HUES48 (cell line): ENCODE data around the gene TRIO.

ENCODE experiments used
- H3K27ac ChIP-seq: one replicate; pipeline ENCODE4 v1.7.0; 2013; ENCODE audit warnings: low read depth, low read length, inconsistent platforms
- H3K27me3 ChIP-seq: 2 replicates; pipeline ENCODE4 v1.6.1; 2013; ENCODE audit warnings: mild to moderate bottlenecking, low read length; ENCODE audit not compliant: control insufficient read depth, insufficient read depth
- H3K36me3 ChIP-seq: 2 replicates; pipeline ENCODE4 v1.6.1; 2013; ENCODE audit warnings: low read length; ENCODE audit not compliant: control insufficient read depth, insufficient read depth
- H3K4me1 ChIP-seq: 2 replicates; pipeline ENCODE4 v1.6.1; 2013; ENCODE audit warnings: mild to moderate bottlenecking, low read length; ENCODE audit not compliant: control insufficient read depth, insufficient read depth
- H3K4me3 ChIP-seq: 2 replicates; pipeline ENCODE4 v1.5.1; 2013; ENCODE audit warnings: mild to moderate bottlenecking, low read depth, low read length
- H3K9ac ChIP-seq: 2 replicates; pipeline ENCODE4 v1.6.1; 2013; ENCODE audit warnings: mild to moderate bottlenecking, low read depth, low read length, moderate library complexity
- H3K9me3 ChIP-seq: 2 replicates; pipeline ENCODE4 v1.6.1; 2013; ENCODE audit warnings: low read length; ENCODE audit not compliant: control insufficient read depth, insufficient read depth

The TRIO gene

DNA sequence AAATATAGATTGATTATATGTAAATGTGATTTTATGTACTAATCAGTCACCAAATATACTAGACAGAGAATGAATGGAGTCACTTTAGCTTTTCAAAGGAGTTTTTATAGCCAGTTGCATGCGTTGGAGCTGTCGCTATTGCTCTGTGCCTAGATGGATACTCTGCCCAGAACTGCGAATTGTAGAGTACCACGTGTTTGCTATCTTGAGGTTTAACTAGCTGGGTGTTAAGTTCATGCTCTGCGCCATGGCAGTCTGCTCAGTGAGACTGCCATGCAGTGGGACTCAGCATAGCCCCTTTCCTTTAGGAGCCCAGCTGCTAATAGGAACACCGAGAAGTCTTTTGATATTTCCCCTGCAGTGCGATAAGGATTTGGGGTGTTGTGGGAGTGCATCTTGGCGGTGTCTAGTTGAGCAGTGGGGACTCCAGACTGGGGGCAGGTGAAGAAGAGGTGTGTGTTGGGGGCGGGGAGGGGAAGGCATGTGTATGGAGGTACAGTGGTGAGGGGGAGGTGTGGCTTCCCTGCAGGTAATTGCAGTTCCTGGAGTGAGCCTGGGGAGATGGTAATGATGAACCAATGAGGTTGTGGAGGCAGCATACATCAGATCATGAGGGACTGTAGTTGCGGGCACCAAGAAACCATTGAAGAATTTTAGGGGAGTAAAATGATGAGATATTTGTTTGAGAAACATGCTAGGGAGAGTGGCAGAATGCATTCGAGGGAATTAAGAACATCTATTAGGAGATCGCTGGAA lies 118.9 kb downstream of the TRIO start:
- H3K9ac ChIP-seq = no peak overlapping the region

DNA sequence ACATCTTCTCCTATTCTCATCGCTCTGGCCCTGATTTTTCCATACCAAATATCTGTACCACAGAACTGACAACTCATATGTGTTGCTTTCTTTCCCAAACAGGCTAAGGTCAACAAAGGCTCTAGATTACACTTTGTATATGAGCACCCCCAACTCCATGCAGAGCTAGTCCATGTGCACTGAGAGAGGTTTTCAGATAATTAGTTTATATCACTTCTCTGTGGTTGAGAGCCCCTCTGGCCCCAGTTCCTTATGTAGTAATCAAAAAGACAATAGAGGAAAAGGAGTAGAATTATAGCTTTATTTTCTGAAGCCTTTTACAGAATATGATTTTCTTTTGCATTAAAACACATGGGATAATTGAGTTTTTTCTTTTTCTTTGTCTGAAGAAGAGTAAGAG lies 120.0 kb downstream of the TRIO start:
- Histone ChIP-seq H3K27ac (no peak overlapping the region), H3K4me3 (no peak overlapping the region), H3K9me3 (no peaks in the 10 kb centered on the region), H3K9ac (no peak overlapping the region), H3K4me1 (peaks cover 98% of the 10 kb centered on the region), H3K27me3 (no peaks in the 10 kb centered on the region), H3K36me3 (no peaks in the 10 kb centered on the region)

More for the DNA sequence above, 118.9 kb downstream of the TRIO start:
- no peaks in the 10 kb centered on the region for H3K9me3 ChIP-seq
- peak overlapping the region; percentile 22 for H3K27ac ChIP-seq
- peaks cover 98% of the 10 kb centered on the region for H3K4me1 ChIP-seq
- H3K27me3 ChIP-seq = no peaks in the 10 kb centered on the region
- 0 out of 2 replicates have a peak overlapping the region, but pooled peaks have one; percentile 6 for H3K4me3 ChIP-seq
- H3K36me3 ChIP-seq = no peaks in the 10 kb centered on the region

DNA sequence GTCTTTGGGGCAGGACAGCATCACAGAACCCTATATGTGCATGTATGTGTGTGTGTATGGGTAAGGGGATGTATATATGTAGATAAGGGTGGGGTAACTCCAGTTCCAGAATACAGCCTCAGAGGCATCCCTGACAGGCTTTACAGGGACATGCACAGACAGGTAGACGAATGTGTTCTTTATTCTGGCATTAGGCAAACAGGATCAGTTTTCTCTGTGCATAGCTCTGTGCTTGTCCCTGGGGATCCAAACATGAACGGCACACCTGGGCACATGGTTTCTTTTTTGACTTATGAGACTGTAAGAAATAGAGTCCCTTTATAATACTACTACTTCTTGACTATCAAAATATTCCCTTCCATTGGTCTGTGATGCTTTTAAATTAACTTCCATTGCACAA lies 120.6 kb downstream of the TRIO start:
- no peak overlapping the region for H3K27ac ChIP-seq
- H3K9ac ChIP-seq = no peak overlapping the region
- no peaks in the 10 kb centered on the region for H3K36me3 ChIP-seq
- no peak overlapping the region for H3K4me3 ChIP-seq
- no peaks in the 10 kb centered on the region for H3K9me3 ChIP-seq
- no peaks in the 10 kb centered on the region for H3K27me3 ChIP-seq
- H3K4me1 ChIP-seq = peaks cover 98% of the 10 kb centered on the region

DNA sequence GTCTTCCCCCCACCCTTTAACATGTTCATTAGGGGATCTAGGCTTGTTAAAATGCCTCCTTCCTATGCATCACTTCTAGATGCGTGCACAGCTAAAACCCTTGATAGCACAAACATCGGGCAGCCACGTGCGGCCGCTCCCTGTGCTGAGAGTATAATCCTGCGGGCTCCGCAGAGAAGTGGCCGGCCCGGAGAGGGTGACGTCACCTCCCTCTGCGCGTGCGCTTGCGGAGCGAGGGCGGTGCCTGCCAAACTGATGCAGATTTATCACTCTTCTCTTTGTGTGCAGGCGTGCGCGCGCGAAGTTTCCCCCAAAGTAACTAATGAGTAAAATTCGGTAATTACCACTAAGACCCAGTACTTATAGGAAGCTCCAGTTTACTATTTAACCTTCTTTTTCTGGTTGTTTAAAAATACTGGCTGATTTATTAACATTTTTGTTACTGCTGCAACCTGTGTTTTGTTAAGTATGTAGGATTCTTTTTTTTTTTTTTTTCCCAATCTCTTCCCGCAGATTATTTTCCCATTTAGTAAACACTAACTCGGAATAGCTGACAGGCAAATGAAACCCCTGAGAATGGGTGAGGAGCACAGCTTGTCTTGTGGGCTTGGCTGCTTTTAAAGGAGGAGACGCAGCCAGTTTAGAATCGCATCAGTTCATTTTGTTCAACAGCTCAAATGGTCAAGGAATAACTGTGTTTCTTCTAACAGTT lies 121.6 kb downstream of the TRIO start:
- H3K27ac ChIP-seq = peak overlapping the region; percentile 84
- H3K9ac ChIP-seq = peak overlapping the region; percentile 83
- no peaks in the 10 kb centered on the region for H3K36me3 ChIP-seq
- peak overlapping the region; percentile 52 for H3K4me3 ChIP-seq
- no peaks in the 10 kb centered on the region for H3K9me3 ChIP-seq
- peaks cover 98% of the 10 kb centered on the region for H3K4me1 ChIP-seq
- H3K27me3 ChIP-seq = no peaks in the 10 kb centered on the region

DNA sequence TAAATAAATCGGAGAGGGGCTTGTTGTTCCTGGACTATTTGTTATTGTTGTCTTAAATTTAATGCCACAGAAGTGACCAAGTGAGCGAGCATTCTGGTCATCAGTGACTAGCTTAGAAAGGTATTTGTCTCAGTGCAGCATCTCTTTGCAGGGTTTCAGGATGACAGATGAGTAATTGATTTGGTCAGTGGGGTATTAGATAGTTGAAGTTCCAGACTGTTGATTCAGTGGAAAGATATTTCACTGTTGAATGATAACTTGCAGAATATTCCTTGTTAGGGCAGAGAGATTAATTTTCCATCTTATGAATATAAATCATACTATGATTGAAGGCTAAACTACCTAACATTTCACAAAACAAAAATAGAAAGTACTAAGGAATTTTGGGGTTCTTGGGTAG lies 122.4 kb downstream of the TRIO start:
- Histone ChIP-seq H3K9me3 (no peaks in the 10 kb centered on the region), H3K36me3 (no peaks in the 10 kb centered on the region), H3K4me1 (peaks cover 98% of the 10 kb centered on the region), H3K4me3 (no peak overlapping the region), H3K27me3 (no peaks in the 10 kb centered on the region), H3K27ac (peak overlapping the region; percentile 84), H3K9ac (no peak overlapping the region; the same call in 1 of the 2 replicates)

DNA sequence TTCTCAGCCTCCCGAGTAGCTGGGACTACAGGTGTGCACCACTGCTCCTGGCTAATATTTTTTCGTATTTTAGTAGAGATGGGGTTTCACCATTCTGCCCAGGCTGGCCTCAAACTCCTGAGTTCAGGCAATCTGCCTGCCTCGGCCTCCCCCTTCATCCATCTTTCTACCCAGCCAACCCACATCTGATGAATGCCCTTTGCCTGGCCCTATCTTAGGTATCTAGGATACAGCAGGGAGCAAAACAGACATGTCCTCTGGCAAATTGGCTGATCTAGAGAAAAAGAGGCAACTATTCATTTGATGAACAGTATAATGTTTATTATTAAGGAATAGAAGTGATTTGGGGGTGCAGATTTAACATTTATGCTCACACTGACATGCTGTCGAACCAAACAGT lies 123.0 kb downstream of the TRIO start:
- Histone ChIP-seq H3K9me3 (no peaks in the 10 kb centered on the region), H3K36me3 (peaks cover 4% of the 10 kb centered on the region; the same call in 1 of the 2 replicates), H3K4me3 (no peak overlapping the region), H3K27me3 (no peaks in the 10 kb centered on the region), H3K4me1 (peaks cover 92% of the 10 kb centered on the region), H3K27ac (peak overlapping the region; percentile 11), H3K9ac (no peak overlapping the region; the same call in 1 of the 2 replicates)

DNA sequence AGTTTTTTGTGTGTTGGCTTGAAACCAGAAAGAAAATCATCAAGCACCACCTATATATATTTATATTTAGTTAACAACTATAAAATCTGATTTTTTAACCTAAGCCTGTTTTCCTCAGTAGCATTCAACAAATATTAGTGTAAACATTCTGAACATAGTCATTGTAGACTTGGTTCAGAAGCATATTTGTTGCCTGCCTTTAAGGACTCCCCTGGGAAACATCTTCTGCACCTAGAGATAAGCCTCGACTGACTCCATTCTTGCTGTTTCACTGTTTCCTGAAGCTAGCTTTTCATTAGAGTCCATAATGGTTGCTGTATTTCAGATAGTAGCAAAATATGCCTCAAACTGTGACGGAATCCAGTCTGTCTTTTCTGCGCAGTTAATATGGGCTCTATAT lies 123.5 kb downstream of the TRIO start:
- no peaks in the 10 kb centered on the region for H3K27me3 ChIP-seq
- H3K27ac ChIP-seq = peak overlapping the region; percentile 11
- H3K9me3 ChIP-seq = no peaks in the 10 kb centered on the region
- H3K36me3 ChIP-seq = peaks cover 9% of the 10 kb centered on the region
- peaks cover 87% of the 10 kb centered on the region for H3K4me1 ChIP-seq
- no peak overlapping the region for H3K9ac ChIP-seq
- no peak overlapping the region for H3K4me3 ChIP-seq

DNA sequence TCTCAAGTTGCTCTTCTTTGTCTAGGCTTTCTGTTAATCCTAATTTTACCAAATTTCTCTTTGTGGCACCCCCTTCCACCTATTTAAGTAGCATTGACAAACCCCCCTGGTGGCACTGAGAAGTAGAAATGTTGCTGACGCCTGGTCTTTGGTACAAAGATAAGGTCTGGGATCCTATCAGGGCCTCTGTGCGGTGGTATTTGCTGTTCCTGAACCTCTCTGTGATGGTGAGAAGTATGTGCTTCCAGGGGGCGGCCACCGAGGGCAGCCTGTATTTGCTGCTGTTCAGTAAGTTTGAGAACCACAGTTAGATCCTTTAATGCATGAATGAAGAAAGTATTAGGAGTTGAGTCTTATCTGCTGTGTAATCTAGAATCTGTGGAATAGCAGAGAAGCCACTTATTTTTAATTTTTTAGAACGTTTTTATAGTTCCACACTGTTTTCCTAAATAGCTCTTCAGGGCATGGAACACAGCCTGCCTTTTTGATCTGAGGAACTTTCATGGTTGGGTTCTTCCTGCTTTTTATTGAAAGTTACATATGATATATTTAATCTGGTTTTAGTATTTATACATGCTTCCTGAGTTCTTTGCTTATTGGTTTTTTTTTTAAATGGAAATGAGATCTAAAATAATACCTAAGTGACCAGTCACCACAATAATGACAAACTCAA lies 124.2 kb downstream of the TRIO start:
- Histone ChIP-seq H3K9me3 (no peaks in the 10 kb centered on the region), H3K27ac (peak overlapping the region; percentile 11), H3K4me1 (peaks cover 82% of the 10 kb centered on the region), H3K4me3 (no peak overlapping the region), H3K27me3 (no peaks in the 10 kb centered on the region), H3K36me3 (peaks cover 15% of the 10 kb centered on the region), H3K9ac (no peak overlapping the region)

DNA sequence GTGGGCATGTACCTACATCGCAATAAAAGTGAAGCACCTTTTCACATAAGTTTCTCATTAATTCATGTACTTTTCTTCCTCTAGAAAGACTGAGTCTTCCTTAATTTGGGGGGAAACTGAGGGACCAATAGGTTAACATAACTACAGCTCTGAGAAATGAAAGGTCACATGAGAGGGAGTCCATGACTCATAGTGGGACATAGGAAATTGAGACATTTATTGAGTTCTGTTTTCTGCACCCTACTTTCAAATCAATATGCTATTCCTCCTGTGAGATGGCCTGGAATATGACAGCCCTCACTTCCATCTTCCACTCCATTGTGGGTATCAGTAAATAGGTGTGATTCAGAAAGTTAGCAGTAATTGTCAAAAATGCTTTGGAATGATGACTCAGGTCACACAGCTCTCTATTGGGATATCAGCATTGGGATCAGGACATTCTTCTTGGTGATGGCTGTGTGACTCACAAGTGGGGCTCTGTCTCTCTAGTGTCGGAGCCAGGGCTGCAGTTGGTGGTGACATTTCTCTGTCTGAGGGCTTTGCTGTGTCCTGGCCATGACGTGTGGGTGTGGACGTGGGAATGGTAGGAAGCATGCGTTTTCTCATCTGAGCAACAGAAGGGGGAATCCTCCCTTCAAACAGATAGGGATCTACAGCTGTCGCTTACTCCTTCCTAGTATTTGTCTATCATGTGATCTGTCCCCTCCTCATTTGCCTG lies 125.0 kb downstream of the TRIO start:
- peaks cover 76% of the 10 kb centered on the region for H3K4me1 ChIP-seq
- peak overlapping the region; percentile 86 for H3K27ac ChIP-seq
- peaks cover 15% of the 10 kb centered on the region for H3K36me3 ChIP-seq
- no peaks in the 10 kb centered on the region for H3K9me3 ChIP-seq
- no peak overlapping the region for H3K4me3 ChIP-seq
- no peaks in the 10 kb centered on the region for H3K27me3 ChIP-seq
- no peak overlapping the region for H3K9ac ChIP-seq

DNA sequence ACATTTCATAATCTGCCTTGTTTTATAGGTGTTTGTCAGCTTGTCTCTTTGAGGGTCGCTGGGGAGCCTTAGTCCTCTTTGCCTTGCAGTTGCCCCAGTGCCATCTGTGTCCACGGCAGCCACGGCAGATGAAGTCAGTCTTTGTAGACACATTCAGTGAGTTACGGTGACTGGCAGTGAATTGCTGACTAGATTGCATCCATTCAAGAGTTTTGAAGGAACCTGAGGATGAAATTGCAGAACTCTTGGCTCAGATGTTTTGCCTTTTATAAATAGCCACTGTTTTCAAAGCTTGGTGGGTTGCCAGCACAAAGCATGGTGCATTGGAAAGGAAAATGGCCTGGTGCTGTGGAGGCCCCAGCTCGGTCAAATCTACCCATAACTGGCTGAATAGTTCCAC lies 125.6 kb downstream of the TRIO start:
- no peak overlapping the region for H3K4me3 ChIP-seq

More for the DNA sequence above, 125.6 kb downstream of the TRIO start:
- Histone ChIP-seq H3K27ac (peak overlapping the region; percentile 86), H3K9me3 (no peaks in the 10 kb centered on the region), H3K27me3 (no peaks in the 10 kb centered on the region), H3K4me1 (peaks cover 76% of the 10 kb centered on the region), H3K36me3 (peaks cover 15% of the 10 kb centered on the region), H3K9ac (no peak overlapping the region)
